H1 (cell line): ENCODE measurements around the gene TIMP4. TPM values are rescaled to one million over a fixed set of nuclear protein-coding genes. Genes with fewer than 3 reads are reported as not detected.

Source experiments
- ASH2L ChIP-seq: fragments of 200-600, 300-600 bp; sonication (generic); IDR thresholded peaks from one replicate; pipeline ENCODE4 v1.7.1; 2017; ENCODE audit warnings: low read length
- CEBPB ChIP-seq: IDR thresholded peaks from 2 replicates; pipeline ENCODE4 v1.6.1; 2012; ENCODE audit warnings: low read depth, low read length
- CREB1 ChIP-seq: IDR thresholded peaks from 2 replicates; pipeline ENCODE4 v1.6.1; 2012; ENCODE audit warnings: inconsistent platforms
- NANOG ChIP-seq: IDR thresholded peaks from 2 replicates; pipeline ENCODE4 v1.6.1; 2011; ENCODE audit warnings: low read length, low read depth, mild to moderate bottlenecking, inconsistent platforms; ENCODE audit not compliant: insufficient read depth, poor library complexity, severe bottlenecking
- RAD21 ChIP-seq, 2 experiments: IDR thresholded peaks in 1 of 2; conservative IDR thresholded peaks in 1 of 2; 2 replicates each; pipeline ENCODE4 v1.6.1; 2011; ENCODE audit warnings: low read depth in 2 of 2, low read length in 2 of 2, improper control_type of control experiment in 1 of 2, inconsistent platforms in 1 of 2, mild to moderate bottlenecking in 1 of 2, moderate library complexity in 1 of 2
- SAP30 ChIP-seq: fragments of 300-600 bp; sonication (generic); IDR thresholded peaks from 2 replicates; pipeline ENCODE4 v1.7.1; 2012; ENCODE audit warnings: low read length, moderate library complexity, mild to moderate bottlenecking, inconsistent platforms; ENCODE audit not compliant: insufficient read depth, insufficient replicate concordance
- SIN3A ChIP-seq, 2 experiments: IDR thresholded peaks in 1 of 2; conservative IDR thresholded peaks in 1 of 2; 2 replicates each; pipeline ENCODE4 v1.6.1; 2011 to 2012; ENCODE audit warnings: low read length in 2 of 2, improper control_type of control experiment in 1 of 2, low read depth in 1 of 2, mild to moderate bottlenecking in 1 of 2
- polyA plus RNA-seq, 7 experiments: library from polyadenylated mRNA; depleted of rRNA in 3 of 7; stranded (reverse) in 5 of 7; unstranded in 2 of 7; fragments of >200 nt in 5 of 7; fragments of 200-250 nt in 2 of 7; gene quantifications; 1 replicate in 5 of 7; 2 replicates in 1 of 7; 4 replicates in 1 of 7; pipeline versions ENCODE4 v1.2.1 to v1.2.3, GENCODE V29; 2011 to 2013; ENCODE audit warnings: missing spikeins in 2 of 7, mixed read lengths in 2 of 7
- total RNA-seq: library from RNA; stranded (reverse); fragmentation: NEBNext Ultra II Directional; extraction: Animal tissue kit (Norgen Biotek cat#: 25700); gene quantifications from 2 replicates; pipeline ENCODE4 v1.2.1, GENCODE V29; 2021

TIMP4 gene
- total and polyA plus RNA-seq, 2 of the 8 experiments (the other 6 are each of a cell fraction or from before 2014, with no cell fraction given) = 5.1 to 8.7 TPM

- no peak for TF ChIP-seq RAD21 (IDR thresholded peaks at IDR 0.05 in 1 of 2, conservative IDR thresholded peaks at IDR 0.05 in 1 of 2; ENCODE audit: low read depth in 2 of 2, low read length in 2 of 2)
- TF ChIP-seq NANOG = no peak
- TF ChIP-seq ASH2L = no peak
- no peak for TF ChIP-seq SAP30
- TF ChIP-seq CEBPB = no peak
- TF ChIP-seq SIN3A (conservative IDR thresholded peaks at IDR 0.05 in 1 of 2, IDR thresholded peaks at IDR 0.05 in 1 of 2; ENCODE audit: low read depth in 1 of 2, low read length in 2 of 2) = no peak
- no peak for TF ChIP-seq CREB1
These were observed 16.2 kb downstream of the TIMP4 start (continued) for GRCh38 chr3:12142476-12142875.
